Thyroid gland (tissue), 4 donors: Measurements from ENCODE around the gene NOL11.

ENCODE experiments used
- CTCF ChIP-seq, 6 experiments: fragments of 200-600 bp in 3 of 6; fragments of 450-650 bp in 3 of 6; sonication (generic) in 3 of 6; IDR thresholded peaks; one replicate each; pipeline ENCODE4 v1.5.1; 2016 to 2019; ENCODE audit warnings: antibody characterized with exemption in 6 of 6, mild to moderate bottlenecking in 2 of 6, inconsistent platforms in 1 of 6, moderate library complexity in 1 of 6
- POLR2A ChIP-seq, 2 donors: fragments of 450-650 bp; IDR thresholded peaks; one replicate each; pipeline ENCODE4 v1.6.1; 2017; ENCODE audit warnings: antibody characterized with exemption in 2 of 2, mild to moderate bottlenecking in 2 of 2, moderate library complexity in 1 of 2

- TF ChIP-seq CTCF (IDR thresholded peaks at IDR 0.05) (no peak), POLR2A (IDR thresholded peaks at IDR 0.05) (no peak)
These were observed 33.7 kb downstream of the NOL11 start for GRCh38 chr17:67751101-67752074.
